ENCODE results near the gene SCUBE2.

The SCUBE2 gene

DNA sequence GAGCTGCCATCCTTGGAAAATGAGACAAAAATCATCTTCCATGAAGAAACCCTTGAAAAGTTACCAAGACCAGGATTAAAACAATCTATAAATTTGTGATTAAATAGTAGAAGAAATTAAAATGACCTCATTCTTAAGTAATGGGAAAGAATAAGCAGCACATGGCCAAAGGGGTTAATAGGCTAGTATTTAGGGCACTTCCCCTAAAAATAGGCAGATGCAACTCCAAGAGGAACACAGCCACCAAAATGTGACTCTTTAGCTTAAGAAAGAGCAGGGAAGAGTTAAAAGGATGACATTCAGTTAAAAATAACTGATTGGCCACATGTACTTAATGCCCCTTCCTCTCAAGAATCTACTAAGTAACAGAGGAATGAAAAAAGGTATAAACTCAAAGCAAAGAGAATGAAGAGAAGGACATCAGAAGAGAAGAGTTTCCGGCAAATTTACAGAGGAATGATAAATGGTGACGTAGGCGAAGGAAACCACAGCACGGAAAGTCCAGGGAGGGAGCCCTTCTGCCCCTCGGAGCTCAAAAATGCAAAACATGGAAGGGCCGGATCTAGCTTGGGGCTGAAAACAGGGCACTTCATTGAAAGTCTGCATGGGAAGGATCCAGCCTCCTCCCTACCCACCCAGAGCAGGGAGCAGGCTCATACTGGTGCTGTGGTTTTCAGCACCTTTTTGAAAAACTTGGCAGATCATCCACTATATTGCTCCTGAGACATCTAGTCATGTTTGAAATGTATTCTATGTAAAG is 17.8 kb downstream of the SCUBE2 start:
- DNase-seq: no peak

DNA sequence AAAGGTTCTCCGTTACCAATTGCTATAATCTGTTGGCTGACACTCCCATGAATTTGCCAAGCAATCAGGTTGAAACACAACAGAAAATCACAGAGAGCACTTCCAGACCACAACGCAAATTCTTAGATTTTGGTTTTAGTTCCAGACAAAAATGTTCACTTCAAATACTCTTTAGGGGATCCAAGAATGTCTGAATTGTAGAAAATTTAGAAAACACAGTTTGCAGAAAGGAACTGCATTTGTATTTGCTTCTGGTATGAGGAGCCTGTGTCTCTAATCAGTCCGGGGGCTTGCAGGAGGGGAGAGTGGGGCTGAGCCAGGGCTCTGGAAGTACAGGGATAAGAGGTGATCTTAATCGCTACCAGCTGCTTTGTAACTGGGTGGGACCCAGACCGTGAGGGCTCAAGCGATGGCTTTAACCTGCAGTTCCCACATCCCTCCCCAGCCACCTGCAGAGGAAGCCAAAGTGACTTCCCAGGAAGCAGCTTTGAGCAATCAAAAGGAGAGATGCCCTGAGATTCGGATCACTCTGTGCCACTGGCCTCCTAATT is 18.7 kb downstream of the SCUBE2 start:
- DNase-seq: no peak

DNA sequence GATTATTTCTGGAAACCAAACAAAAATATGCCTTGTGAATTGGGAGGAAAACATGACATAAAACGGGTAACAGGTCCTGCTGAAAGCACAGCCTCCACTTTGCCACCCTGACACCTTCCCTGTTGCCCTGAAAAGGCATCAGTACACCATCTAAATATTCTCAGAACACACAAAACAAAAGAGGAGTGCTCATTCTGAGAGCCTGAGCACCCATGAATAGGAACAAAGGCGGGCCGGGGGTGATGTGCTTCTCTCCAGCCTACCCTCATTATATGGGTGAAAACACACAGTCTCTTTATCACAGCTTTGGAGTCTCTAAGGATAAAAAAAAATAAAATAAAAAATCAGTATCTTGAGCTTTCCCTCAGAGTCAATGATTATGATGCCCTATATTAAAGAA is 19.7 kb downstream of the SCUBE2 start:
- DNase-seq: no peak

DNA sequence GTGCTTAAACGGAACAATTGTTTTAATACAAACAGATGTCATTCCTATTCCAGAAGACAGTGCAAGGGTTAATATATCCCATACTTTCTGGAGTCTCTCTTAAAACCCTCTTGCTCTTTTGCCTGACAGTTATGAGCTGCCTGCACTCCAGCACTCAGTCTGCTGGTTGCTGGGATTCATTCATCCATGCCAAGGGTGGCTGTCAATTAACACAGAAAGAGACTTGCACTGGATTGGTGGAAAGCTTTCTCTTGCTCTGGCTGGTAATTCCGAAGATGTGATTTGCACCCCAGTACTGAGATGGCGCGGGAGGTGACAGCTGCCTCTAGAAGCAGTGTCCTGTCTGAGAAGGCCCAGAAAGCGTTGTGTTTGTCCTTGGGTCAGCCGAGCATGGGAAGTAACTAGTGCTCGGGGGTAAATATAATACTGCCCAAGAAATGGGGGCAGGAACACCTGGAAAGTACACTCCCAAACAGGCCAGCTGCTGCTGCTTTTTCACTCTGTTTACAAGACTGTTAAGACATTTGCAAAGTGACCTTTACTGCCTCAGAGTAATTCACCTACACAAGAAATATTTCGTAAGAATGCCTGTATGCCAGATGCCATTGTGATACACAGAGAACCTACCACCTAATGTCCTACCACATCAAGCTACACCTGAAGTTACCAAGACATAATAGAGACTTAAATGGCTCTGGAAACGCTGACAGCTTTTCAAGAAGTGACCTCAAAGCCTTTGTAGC is 20.5 kb downstream of the SCUBE2 start:
- DNase-seq: no peak

DNA sequence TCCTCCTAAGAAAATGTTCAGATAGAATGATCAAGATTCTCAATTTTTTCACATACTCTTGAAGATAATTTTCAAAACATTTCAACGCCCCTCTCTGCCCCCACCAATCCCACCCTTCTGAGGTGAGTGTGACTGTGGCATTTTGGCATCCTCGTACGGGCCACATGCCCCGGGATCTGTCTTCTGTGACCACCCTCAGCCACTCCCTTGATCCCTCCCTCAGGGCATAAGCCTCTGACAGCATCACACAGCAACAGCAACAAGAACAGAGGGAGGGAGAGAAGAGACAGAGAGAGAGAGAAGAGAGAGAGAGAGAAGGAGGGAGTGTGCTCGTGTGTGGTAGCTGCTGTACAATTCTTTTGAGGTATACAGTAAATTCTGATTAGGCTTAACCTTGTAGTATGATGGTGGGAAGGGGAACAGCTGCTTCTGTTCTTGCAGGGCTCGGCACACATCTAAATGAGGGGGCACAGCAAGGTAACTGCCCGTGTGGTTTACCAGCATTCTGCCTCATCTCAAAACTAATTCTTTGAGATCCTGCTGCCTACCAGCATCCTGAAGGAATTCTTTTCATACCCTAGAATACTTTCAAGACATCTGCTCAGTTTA is 21.4 kb downstream of the SCUBE2 start:
- no peak for DNase-seq

DNA sequence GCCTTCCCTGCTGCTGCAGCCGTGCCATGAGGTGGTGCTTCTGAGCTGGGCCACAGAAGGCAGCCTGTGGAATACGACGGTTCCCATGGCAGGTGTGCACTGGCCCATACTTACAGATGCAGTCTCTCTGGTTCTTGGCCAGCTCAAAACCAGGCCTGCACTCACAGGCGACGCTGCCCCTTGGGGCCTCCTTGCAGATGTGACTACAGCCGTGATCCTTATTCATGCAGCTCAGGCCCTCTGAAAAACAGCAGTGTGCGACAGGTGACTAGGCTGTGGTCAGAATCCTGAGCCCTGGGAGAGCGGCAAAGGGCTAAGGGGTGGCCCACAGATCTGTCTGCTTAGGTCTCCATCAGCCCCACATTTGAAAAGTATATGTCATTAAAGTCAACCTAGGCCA is 22.1 kb downstream of the SCUBE2 start:
- DNase-seq: no peak

DNA sequence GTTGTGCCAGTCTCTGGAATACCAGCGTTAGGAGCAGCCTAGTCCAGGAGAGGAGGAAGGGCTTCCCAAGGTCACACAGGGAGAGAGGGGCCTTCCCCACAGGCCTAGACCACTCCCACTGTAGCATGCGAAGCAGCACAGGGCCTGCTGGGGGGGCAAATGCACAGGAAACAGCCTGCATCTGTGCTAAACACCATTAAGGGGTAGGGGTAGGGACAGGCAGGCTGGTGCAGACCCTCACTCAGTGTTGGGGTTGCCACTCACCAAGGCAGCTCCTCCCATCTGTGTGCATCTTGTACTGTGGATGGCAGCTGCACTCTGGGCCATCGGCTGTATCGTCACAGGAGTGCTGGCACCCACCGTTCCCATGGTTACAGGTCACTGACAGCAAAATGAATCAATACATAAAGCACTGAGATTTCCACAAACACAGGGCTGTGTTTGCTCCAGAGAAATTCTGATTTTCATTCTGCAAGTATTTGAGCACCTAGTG is 24.9 kb downstream of the SCUBE2 start:
- no peak for DNase-seq

DNA sequence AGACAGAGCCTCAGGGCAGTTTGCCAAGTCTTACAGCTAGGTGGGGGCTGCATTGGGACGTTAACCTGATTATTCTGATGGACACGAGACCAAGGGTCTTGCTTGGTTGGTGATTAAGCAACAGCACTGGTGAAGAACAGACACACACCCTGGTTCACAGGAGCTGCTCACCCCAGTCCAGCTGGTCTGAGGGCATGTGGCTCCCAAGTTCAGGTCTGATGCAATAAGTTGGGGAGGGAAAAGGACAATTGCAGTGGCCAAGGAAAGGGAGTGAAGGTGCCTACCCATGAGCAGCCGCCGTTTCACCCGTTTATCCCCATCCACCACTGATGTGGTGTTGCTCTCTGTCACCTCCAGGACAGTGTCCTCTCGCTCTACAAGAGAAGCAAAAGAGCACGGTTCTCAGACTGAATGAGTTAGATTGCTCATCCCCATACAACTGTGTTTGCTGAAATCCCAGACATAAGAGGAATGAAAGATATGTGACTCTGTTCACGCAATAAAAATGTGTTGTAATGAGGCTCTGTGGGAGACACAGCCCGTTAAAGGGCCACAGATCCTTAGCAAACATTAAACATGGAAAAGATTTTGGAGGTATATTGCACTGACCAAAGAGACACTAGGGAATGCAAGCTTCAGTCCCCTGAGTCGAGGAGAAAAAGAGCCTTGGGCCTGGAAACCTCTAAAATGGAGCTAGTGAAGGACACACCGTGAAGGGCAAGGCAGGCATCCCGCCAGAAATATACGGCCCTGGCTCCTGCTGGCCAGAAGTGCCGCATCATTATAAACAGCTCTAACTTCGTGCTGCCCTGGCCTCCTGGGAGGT is 25.6 kb downstream of the SCUBE2 start:
- no peak for DNase-seq

DNA sequence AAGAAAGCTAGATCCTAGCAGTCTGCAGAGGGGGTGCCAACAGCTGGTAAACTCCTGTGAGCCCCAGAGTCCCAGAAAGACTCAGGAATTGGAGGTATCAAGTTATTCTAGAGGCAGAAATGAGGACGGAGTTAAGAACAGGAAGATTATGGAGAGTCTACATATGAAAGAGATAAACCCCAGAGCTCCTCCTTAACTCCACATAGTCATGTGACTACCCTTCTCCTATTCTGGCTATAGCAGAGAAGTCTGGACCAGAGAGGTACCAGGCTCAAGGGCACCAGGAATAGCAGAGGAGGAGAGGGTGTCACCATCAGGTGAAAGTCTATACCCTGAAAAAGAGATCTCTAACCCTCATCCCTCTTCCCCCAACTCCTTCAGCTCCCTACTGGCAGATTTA is 29.6 kb downstream of the SCUBE2 start:
- DNase-seq: no peak

DNA sequence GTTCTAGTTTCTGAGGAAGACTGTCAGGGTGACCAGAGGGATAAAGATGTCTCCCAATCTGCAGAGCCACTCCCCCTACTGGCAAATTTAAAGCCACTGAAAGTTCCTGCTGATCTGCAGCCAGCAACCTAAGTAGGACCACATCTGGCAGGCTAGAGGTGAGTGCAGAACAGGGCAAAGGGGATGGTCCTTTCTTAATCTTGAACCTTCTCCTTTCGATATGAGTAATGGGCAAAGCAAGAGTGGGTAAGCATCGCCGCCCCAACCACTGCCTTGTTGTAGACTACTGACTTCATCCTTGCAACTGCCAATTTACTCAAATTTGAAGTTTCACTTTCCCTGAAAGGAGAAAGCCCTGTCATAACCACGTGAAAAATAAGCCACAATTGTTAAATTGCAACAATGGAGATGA is 30.7 kb downstream of the SCUBE2 start:
- DNase-seq: no peak

DNA sequence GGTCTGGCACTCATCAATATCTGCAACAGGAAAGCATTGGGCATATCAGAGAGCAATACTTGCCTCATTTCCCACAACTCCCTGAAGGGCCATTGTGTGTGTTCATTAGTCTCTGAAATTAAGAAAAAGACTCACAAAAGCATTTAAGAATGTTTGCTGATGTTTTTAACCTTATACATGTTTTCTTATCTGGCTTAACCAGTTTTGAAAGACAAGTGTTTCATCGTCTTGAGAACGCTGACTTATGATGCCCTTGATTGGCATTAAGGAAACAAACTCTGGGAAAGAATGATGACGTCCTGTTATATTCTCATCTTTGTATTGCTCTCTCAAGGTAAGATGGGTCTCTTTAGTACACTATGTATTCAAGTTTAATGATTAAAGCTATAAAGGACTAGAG is 32.0 kb downstream of the SCUBE2 start:
- DNase-seq: no peak

DNA sequence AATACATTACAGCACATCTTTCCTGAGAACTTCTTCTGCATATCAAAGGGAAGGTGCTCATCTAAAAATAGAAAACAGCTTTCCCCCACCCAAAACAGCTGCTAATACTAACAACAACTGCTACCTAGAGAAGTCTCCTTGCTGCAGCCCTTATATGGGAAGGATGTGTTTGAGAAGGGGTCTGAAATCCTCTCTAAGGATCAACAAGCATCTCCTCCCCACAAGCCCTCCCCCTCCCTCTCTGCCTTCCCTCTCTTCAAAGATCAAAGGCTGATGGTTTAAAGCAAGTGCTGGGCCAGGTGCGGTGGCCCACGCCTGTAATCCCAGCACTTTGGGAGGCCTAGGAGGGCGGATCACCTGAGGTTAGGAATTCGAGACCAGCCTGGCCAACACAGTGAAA is 33.5 kb downstream of the SCUBE2 start:
- no peak for DNase-seq

DNA sequence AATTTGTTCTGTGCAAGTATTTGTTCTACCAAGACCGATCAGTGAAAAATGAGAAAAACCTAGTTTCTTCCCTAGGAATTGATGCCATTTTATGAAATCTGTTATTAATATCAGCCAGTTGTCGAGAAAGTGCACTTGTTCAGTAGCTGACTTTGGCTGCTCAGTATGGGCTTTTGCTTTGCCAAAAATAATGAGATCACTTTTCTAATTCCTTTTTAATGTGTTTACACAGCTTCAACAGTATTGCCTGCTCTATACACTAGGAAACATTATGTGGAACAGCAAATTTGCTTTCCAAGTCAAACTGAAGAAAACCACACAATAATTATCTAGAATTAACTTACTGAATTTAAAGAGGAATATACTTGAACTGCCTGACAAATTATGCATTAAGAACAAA is 34.4 kb downstream of the SCUBE2 start:
- no peak for DNase-seq

DNA sequence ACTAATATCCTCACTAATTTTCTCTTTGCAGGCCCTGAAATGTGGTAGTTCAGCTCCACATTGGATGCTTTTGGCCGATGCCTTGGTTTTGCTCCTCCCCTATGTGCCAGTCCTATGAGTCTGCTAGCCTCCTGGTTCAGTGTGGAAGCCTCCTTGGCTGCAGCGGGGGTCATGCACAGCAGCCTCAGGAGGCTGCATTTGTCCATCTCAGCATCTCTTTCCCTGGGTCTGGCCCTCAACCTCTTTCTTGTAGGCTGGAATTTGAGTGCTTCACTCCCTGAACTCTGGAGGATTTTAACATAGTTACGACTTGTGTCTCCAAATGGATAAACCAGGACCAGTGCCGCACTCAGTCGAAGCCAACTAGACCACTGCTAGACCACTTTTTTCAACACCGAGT is 34.9 kb downstream of the SCUBE2 start:
- DNase-seq: no peak

DNA sequence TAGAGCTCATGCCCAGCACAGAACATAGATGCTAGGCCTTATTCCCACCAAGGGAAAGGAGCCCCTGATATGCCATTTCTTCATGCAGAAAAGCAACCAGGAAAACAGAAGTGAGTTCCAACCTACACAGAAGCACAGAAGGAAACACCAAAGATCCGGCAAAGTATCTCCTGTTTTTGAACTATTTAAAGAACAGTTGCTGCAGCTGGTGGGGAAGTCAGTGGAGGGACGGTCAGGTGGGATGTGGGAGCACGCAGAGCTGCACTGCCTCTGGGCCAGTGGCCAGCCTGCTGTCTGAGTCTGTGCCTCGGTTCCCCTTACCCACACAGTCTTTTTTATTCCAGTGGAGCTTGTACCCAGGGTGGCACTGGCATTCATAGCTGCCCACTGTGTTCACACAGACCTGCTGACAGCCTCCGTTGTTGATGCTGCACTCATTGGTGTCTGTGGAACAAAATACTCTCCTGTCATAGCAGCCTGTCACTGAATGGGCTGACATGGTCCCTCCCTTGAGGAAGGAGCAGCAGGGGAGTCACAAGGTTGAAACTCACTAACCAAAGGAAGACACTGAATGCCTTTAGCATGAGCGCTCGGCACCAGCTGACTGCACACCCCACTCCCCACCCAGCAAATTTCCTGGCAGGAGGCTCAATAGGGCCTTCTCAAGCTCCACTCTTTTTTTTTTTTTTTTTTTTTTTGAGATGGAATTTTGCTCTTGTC is 37.9 kb downstream of the SCUBE2 start:
- DNase-seq: no peak

DNA sequence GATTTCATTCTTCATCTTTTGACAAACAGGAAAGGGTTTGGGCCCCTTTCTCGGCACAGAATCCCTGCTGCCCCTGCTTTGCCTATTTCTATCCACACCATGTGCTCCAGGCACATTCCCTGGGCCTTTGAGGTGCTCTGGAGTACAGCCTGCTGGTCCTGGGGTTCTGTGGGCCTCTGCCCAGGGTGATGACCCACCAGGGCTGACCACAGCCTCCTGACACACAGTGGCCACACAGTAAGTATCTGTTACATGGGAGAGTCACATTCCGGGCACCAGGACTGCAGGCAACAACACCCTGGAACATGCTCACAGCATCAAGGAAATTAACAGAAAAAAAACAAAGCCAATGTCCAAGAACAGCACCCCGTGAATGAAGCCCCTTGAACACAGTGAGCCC is 39.1 kb downstream of the SCUBE2 start:
- DNase-seq: no peak

DNA sequence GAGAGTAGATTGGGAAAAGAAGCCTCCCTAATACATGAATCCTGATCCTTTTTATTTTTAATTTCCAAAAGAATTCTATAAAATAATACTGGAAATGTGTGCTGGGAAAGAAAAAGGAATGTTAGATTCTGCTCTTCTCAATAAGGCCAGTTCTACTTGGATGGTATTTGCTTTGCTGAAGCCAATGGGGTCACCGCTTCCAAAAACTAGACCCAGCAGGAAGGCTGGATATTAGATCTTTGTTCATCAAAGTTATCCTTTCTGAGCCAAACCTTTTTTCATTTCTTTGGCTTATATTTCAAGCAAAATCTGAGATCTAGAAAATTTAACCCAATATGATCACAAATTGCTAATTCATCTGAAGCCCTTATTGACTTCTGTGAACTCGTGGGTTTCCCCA is 41.4 kb downstream of the SCUBE2 start:
- no peak for DNase-seq

DNA sequence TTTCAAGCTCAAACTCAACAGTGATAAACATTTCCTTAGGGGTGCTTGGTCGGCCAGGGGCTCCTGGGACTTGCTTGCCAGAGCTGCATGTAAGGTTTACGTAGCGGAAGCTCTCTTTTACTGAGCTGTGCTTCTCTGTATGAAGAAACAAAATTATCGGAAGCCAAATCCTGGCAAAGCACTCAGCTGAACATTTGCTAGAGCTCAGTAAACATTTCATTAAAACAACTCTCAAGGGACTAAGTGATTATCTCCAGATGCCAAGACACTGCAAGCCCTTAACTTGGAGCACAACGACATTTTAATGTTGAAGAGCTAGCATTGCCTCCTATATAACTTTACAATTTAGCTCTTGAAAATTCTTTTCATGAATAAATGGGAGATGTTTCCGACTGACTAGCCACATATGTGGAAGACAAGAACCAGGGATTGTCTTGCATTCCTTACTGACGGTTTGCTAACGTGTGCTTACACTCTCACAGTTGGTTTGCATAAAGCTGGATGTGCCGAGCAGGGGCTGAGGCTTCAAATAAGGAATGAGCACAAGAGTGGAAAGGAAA is 43.4 kb downstream of the SCUBE2 start:
- DNase-seq: no peak

DNA sequence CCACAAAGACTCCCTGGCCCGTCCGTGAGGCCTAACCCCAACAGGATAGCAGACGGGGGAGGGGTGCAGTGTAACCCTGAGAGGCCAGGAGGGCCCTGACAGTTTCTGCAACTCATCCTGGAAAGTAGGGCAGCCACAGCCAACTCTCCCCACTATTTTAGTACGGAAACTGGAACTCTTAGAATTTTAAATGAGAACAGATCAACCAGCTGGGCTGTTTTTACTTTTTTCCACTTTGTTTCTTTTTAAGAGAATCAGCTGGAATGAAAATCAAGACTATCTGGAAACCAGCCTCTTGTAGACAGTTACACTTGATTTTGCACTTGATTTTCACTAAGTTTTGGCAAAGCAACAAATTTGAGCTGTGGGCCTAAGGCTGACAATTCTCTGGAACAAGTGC is 44.9 kb downstream of the SCUBE2 start:
- DNase-seq: no peak

DNA sequence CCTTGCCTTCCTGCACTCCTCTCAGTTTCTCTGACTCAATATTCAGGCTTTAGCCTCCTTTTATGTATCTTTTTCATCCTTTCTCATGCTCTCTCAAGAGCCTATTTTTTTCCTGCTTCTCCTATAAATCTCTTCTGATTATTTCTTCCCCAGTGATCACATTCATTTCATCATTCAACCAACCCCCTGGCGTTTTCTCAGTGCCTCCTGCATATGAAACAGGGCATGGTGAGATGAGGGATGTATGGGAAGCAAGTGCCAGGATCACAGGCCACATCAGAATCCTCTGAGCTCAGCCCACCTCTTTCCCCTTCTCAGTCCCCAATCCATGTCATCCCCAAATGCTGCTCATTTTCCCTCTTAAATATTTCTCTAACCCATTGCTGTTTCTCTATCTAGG is 48.9 kb downstream of the SCUBE2 start:
- DNase-seq: no peak

DNA sequence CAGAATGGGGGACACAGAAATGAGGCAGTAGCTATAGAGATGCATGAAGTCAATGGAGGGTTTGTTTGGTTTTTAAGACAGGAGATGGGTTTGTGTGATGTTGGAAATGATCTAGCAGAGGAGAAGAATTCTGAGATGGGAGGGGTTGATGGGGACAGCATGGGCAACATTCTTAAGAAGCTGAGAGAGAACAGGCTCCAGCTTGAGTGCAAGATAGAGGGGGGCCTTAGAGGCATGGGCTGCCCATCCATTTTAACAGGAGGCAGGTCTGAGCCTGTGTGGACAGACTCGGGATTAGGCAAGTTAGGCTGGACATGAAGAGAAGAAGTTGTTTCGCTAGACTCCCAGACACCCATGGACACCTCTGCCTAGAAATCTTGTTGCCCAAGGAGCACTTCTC is 49.7 kb downstream of the SCUBE2 start:
- no peak for DNase-seq

DNA sequence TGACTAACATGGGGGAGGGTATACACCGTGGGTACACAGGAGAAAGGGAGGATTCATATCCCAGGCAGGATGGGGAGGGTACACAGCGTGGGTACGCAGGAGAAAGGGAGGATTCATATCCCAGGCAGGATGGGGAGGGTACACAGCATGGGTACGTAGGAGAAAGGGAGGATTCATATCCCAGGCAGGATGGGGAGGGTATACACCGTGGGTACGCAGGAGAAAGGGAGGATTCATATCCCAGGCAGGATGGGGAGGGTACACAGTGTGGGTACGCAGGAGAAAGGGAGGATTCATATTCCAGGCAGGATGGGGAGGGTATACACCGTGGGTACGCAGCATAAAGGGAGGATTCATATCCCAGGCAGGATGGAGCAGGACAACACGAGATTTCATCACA is 51.0 kb downstream of the SCUBE2 start:
- DNase-seq: no peak
